Vagina (tissue), 2 donors: ENCODE data around the gene GAA.

Experiments
- CTCF ChIP-seq, 3 experiments: fragments of 450-650 bp in 2 of 3; fragments of 200-600 bp in 1 of 3; sonication (generic) in 1 of 3; IDR thresholded peaks; one replicate each; pipeline ENCODE4 v1.5.1; 2017 to 2019; ENCODE audit warnings: antibody characterized with exemption in 3 of 3, mild to moderate bottlenecking in 2 of 3, moderate library complexity in 2 of 3
- POLR2A ChIP-seq, 2 donors: fragments of 450-650 bp; IDR thresholded peaks; one replicate each; pipeline ENCODE4 v1.6.1; 2017; ENCODE audit warnings: antibody characterized with exemption in 2 of 2, mild to moderate bottlenecking in 2 of 2, moderate library complexity in 2 of 2
- POLR2AphosphoS5 ChIP-seq, 2 donors: sonication (generic); formaldehyde crosslinking; IDR thresholded peaks; one replicate each; pipeline ENCODE4 v1.9.0; 2017; ENCODE audit warnings: antibody characterized with exemption in 2 of 2, mild to moderate bottlenecking in 2 of 2, low read depth in 1 of 2; ENCODE audit not compliant: insufficient read depth in 1 of 2

- TF ChIP-seq CTCF (IDR thresholded peaks at IDR 0.05) = no peak
- no peak for TF ChIP-seq POLR2A (IDR thresholded peaks at IDR 0.05)
- no peak for TF ChIP-seq POLR2AphosphoS5 (IDR thresholded peaks at IDR 0.05; ENCODE audit: insufficient read depth in 1 of 2, low read depth in 1 of 2)
Observed at GRCh38 chr17:80119271-80119791, 17.9 kb downstream of the GAA start.
